ENCODE results near the gene SUMO2. TPM values are rescaled to one million over a fixed set of nuclear protein-coding genes. Genes with fewer than 3 reads are reported as not detected.

The SUMO2 gene
- total RNA-seq, 4 donors from 2014 or later: 53.3 to 62.9 (median 60.1) TPM

DNA sequence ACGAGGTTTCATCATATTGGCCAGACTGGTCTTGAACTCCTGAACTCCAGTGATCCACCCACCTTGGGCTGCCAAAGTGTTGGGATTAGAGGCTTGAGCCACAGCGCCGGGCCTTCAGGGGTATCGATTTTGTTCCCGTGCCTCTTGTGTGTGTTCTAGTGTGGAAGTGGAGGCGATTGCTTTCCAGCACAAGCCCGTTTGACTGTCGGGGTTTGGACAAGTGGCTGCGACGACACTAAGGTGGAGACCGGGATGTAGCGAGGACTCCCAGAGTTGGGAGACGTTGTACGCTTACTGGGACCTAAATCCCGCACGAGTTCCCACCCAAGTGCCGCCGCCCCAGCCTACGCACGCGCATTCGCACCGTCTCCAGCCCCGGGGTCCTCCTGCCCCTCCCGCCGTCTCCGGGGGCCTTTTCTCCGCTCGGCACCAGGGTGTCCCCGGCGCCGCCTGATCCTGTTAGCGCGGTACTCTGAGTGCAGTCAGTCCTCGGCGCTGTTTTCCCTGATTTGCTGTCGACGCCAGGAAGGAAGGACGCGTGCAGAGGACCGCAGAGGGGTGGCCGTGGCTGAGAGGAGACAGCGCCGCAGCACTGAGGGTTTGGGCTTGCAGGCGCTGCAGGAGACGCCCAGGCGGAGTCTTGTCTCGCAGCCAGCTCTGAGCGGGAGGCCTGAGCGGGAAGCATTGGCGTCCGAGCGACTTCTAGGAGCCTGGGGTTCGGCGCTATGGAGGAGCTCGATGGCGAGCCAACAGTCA lies 22.5 kb upstream of the SUMO2 start, which contains the start of gene NUP85:
NUP85 (plus strand) TSS at position 643 of the 756 bp plus-strand sequence; CDS start at position 726, 83 bp downstream.
- ATAC-seq (ENCODE audit: low FRiP score) (peak; percentile 98), DNase-seq (ENCODE audit: low spot score) (peak; percentile 83)
- TF ChIP-seq, protein P1, sequence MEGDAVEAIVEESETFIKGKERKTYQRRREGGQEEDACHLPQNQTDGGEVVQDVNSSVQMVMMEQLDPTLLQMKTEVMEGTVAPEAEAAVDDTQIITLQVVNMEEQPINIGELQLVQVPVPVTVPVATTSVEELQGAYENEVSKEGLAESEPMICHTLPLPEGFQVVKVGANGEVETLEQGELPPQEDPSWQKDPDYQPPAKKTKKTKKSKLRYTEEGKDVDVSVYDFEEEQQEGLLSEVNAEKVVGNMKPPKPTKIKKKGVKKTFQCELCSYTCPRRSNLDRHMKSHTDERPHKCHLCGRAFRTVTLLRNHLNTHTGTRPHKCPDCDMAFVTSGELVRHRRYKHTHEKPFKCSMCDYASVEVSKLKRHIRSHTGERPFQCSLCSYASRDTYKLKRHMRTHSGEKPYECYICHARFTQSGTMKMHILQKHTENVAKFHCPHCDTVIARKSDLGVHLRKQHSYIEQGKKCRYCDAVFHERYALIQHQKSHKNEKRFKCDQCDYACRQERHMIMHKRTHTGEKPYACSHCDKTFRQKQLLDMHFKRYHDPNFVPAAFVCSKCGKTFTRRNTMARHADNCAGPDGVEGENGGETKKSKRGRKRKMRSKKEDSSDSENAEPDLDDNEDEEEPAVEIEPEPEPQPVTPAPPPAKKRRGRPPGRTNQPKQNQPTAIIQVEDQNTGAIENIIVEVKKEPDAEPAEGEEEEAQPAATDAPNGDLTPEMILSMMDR (IDR thresholded peaks at IDR 0.05): no peak

DNA sequence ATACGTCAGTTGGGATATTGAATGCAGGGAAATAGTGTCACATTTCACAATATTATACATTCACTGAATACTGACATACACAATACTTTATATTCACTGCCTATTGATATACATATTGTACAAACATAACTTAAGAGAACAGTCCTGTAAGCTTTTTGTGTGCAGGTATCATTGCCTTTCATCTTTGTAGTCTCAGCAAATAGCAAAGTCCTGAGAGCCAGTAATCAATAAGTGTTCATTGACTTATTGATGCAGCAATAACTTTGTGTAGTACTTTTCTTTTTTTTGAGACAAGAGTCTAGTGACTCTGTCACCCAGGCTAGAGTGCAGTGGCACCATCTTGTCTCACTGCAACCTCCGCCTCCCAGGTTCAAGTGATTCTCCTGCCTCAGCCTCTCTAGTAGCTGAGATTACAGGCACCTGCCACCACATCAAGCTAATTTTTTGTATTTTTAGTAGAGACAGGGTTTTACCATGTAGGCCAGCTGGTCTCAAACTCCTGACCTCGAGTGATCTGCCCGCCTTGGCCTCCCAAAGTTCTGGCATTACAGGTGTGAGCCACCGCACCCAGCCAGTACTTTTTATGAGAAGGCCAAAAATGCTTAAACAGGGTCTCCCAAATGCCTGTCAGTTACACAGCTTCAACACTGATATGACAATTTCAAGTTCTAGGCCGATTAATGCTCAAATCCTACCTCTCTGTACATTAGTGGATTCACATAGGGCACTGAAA lies 17.3 kb upstream of the SUMO2 start:
- ATAC-seq (ENCODE audit: low FRiP score): no peak
- DNase-seq (ENCODE audit: low spot score): no peak
- TF ChIP-seq, protein P1 (IDR thresholded peaks at IDR 0.05): no peak

DNA sequence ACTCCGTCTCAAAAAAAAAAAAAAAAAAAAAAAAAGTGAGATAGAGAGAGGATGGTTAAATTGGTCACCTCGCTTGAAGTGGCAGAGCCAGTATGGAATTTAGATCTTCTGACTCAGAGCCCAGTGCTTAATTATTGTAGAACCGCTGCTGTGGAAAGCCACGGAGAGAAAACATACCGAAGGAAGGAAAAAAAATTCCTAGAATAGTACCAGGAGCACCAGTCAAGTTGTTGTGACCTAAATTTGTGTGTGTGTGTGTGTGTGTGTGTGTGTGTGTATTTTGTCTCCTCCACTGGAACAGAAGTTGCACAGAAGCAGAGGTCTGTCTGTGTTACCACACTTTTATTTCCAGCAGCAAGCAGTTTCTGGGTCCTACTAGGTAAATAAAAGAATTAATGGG lies 12.1 kb upstream of the SUMO2 start:
- TF ChIP-seq, protein P1 (IDR thresholded peaks at IDR 0.05): no peak
- DNase-seq (ENCODE audit: low spot score) (no peak), ATAC-seq (ENCODE audit: low FRiP score) (no peak)

DNA sequence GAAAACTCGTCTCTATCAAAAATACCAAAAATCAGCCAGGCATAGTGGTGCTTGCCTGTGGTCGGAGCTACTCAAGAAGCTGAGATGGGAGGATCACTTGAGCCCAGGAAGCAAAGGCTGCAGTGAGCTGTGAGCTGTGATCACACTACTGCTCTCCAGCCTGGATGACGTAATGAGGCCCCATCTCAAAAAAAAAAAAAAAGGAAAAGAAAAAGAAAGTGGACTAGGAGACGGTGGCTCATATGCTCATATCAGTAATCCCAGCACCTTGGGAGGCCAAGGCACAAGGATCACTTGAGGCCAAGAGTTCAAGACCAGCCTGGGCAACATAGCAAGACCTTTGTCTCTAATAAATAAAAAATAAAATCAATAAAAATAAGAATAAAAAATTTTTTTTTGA lies 8.8 kb upstream of the SUMO2 start:
- DNase-seq (ENCODE audit: low spot score) (no peak), ATAC-seq (ENCODE audit: low FRiP score) (no peak)
- TF ChIP-seq, protein P1 (IDR thresholded peaks at IDR 0.05): no peak

DNA sequence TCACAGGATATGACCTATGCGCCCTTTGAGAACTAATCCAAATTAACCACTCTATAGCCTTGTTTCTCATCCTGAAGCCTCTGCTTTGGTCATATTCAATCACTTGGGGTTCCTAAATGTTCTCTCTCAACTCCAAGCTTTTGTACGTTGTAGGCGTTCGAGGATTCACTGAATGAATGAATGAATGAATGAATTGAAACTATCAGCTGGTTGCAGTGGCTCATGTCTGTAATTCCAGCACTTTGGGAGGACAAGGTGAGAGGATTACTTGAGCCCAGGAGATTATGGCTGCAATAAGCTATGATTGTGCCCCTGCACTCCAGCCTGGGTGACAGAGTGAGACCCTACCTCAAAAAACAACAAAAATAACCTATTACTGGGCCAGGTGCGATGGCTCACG lies 5.9 kb upstream of the SUMO2 start:
- no peak for ATAC-seq (ENCODE audit: low FRiP score)
- TF ChIP-seq, protein P1 (IDR thresholded peaks at IDR 0.05): no peak

DNA sequence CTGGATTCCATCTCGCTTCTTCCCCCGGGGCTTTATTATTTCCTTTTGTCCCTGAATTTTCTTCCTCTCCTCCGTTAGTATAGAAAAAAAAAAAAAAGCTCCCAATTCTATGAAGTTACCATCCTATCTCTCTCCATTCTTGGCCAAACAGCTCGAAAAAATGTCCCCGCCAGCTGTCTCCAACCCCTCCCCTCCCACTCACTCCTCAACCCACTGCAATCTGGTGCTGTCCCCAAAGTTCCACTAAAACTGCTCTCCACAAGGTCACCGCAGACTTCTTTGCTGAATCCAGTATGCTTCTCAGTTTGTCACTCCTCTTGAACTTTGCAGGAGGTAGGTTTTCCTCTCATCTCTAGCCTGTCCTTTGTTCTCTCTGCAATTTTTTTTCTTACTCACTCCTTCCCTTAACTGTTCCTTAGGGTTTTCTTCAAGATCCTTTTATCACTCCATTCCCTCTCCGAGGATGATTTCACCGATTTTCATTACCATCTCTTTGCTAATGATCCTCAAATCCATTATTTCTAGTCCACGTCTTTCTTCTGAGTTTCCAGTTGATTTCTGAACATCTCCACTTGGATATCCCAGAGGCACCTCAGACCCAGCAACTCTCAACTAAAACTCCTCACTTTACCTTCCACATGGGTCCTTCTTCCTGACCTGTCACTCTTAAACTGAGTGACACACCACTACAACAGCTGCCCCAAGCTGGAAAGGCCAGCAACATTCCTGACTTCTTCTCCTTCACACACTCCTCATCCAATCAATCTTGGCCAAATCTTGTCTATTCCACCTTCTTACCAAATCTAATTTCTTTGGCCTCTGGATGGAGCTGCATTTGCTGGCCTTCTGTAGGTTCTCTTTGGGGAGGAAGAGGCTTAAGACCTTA lies 1.5 kb upstream of the SUMO2 start:
- ATAC-seq (ENCODE audit: low FRiP score) (no peak), DNase-seq (ENCODE audit: low spot score) (no peak)
- TF ChIP-seq, protein P1 (IDR thresholded peaks at IDR 0.05): no peak

More for the DNA sequence above, 5.9 kb upstream of the SUMO2 start:
- DNase-seq (ENCODE audit: low spot score): no peak
